Measurements from ENCODE around the gene MCF2L2.

Gene MCF2L2

DNA sequence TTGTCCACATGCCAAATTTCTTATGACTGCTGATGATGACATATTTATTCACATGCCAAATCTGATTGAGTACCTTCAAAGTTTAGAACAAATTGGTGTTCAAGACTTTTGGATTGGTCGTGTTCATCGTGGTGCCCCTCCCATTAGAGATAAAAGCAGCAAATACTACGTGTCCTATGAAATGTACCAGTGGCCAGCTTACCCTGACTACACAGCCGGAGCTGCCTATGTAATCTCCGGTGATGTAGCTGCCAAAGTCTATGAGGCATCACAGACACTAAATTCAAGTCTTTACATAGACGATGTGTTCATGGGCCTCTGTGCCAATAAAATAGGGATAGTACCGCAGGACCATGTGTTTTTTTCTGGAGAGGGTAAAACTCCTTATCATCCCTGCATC lies 158.1 kb downstream of the MCF2L2 start:
- no peak for FAIRE-seq
- no peak for TF ChIP-seq POLR2A (IDR thresholded peaks at IDR 0.05; ENCODE audit: low read depth, low read length)
- no peak for TF ChIP-seq TAF1 (IDR thresholded peaks at IDR 0.05; ENCODE audit: borderline replicate concordance, low read depth, low read length)
- TF ChIP-seq POLR2AphosphoS5 (IDR thresholded peaks at IDR 0.05; ENCODE audit: low read depth, low read length), result no peak

GRCh38 chr3:183269345-183269744 lies 159.1 kb downstream of the MCF2L2 start:
- no peak for FAIRE-seq
- TF ChIP-seq POLR2A (IDR thresholded peaks at IDR 0.05; ENCODE audit: low read depth, low read length) (no peak), POLR2AphosphoS5 (IDR thresholded peaks at IDR 0.05; ENCODE audit: low read depth, low read length) (no peak), TAF1 (IDR thresholded peaks at IDR 0.05; ENCODE audit: borderline replicate concordance, low read depth, low read length) (no peak)
- DNase-seq (ENCODE audit: insufficient read length), result no peak

More for the DNA sequence above, 158.1 kb downstream of the MCF2L2 start:
- DNase-seq (ENCODE audit: insufficient read length), result no peak

DNA sequence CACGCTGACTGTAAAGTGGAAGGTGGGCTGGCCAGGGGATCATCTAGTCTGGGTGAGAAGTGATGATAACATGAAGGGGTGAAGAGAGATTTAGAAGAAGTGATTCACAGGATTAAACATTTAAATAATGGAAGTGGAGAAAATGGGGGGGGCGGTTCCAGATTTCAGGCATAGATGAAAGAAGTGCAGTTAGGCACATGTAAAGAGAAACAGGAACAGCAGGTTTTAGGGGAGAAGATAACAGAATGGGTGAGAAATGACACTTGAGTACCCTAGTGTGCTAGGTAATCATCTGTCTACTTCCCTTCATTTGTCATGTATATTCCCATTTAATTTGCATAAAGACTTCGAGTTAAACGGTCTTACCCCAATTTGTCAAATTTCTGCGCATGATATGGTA lies 160.1 kb downstream of the MCF2L2 start:
- FAIRE-seq (no peak), DNase-seq (ENCODE audit: insufficient read length) (no peak)
- TF ChIP-seq POLR2A (IDR thresholded peaks at IDR 0.05; ENCODE audit: low read depth, low read length) (no peak), TAF1 (IDR thresholded peaks at IDR 0.05; ENCODE audit: borderline replicate concordance, low read depth, low read length) (no peak), POLR2AphosphoS5 (IDR thresholded peaks at IDR 0.05; ENCODE audit: low read depth, low read length) (no peak)

GRCh38 chr3:183267140-183267539 lies 161.3 kb downstream of the MCF2L2 start:
- FAIRE-seq, result no peak
- TF ChIP-seq POLR2AphosphoS5 (IDR thresholded peaks at IDR 0.05; ENCODE audit: low read depth, low read length) (no peak), POLR2A (IDR thresholded peaks at IDR 0.05; ENCODE audit: low read depth, low read length) (no peak), TAF1 (IDR thresholded peaks at IDR 0.05; ENCODE audit: borderline replicate concordance, low read depth, low read length) (no peak)

GRCh38 chr3:183266454-183266853 lies 162.0 kb downstream of the MCF2L2 start:
- DNase-seq (ENCODE audit: insufficient read length), result no peak
- no peak for TF ChIP-seq TAF1 (IDR thresholded peaks at IDR 0.05; ENCODE audit: borderline replicate concordance, low read depth, low read length)
- TF ChIP-seq POLR2AphosphoS5 (IDR thresholded peaks at IDR 0.05; ENCODE audit: low read depth, low read length), result no peak
- no peak for TF ChIP-seq POLR2A (IDR thresholded peaks at IDR 0.05; ENCODE audit: low read depth, low read length)
- no peak for FAIRE-seq

More at GRCh38 chr3:183267140-183267539, 161.3 kb downstream of the MCF2L2 start:
- no peak for DNase-seq (ENCODE audit: insufficient read length)

DNA sequence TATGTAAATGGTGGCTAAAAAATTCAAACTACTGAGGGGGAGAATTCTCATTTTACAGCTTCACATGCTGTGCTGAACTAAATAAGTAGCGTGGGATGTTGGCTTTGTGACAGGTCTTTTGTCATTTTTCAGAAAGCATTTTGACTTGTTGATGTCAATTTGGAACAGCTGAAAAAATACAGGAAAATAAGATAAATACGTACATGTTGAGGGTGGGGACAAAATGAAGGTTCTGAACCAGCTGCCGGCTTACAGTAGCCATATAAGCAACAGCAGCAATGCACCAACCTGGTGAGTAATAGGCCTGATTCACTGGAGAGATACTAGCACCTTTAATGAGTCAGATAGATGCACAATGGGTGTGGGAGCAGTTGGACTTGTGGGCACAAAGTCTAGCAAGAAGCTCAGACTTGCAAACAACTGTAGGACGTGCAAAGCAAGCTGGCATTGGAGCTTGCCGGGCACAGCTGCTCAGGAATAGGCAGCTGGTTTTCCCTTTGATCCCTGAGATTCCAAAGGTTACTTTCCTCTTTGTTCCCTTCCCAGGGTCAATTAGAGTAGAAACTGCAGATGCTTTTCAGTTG lies 162.5 kb downstream of the MCF2L2 start:
- FAIRE-seq (no peak), DNase-seq (ENCODE audit: insufficient read length) (no peak)

GRCh38 chr3:183265157-183265642 lies 163.2 kb downstream of the MCF2L2 start:
- DNase-seq (ENCODE audit: insufficient read length), result no peak
- FAIRE-seq, result no peak
- TF ChIP-seq TAF1 (IDR thresholded peaks at IDR 0.05; ENCODE audit: borderline replicate concordance, low read depth, low read length) (no peak), POLR2A (IDR thresholded peaks at IDR 0.05; ENCODE audit: low read depth, low read length) (no peak), POLR2AphosphoS5 (IDR thresholded peaks at IDR 0.05; ENCODE audit: low read depth, low read length) (no peak)

More for the DNA sequence above, 162.5 kb downstream of the MCF2L2 start:
- no peak for TF ChIP-seq POLR2AphosphoS5 (IDR thresholded peaks at IDR 0.05; ENCODE audit: low read depth, low read length)
- no peak for TF ChIP-seq TAF1 (IDR thresholded peaks at IDR 0.05; ENCODE audit: borderline replicate concordance, low read depth, low read length)
- TF ChIP-seq POLR2A (IDR thresholded peaks at IDR 0.05; ENCODE audit: low read depth, low read length), result no peak

DNA sequence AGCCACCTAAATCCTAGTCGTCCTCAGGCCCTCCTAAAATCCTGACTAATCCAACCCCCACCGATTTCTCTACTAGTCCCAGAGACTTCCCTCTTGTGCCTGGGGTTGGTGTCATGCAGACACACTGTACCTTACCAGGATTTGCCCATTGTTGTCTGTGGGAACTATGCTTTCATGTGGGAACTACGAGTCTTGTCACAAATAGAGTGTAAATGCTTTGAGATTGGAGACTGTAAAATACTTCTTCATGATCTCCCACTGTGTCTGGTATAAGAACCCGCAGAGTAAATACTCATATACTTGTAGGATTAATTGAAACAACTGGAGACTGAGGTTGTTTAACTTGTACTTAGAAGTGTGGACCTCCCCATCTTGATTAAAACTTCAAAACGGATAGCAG lies 164.2 kb downstream of the MCF2L2 start:
- TF ChIP-seq POLR2A (IDR thresholded peaks at IDR 0.05; ENCODE audit: low read depth, low read length) (no peak), POLR2AphosphoS5 (IDR thresholded peaks at IDR 0.05; ENCODE audit: low read depth, low read length) (no peak), TAF1 (IDR thresholded peaks at IDR 0.05; ENCODE audit: borderline replicate concordance, low read depth, low read length) (no peak)
- DNase-seq (ENCODE audit: insufficient read length) (no peak), FAIRE-seq (no peak)

DNA sequence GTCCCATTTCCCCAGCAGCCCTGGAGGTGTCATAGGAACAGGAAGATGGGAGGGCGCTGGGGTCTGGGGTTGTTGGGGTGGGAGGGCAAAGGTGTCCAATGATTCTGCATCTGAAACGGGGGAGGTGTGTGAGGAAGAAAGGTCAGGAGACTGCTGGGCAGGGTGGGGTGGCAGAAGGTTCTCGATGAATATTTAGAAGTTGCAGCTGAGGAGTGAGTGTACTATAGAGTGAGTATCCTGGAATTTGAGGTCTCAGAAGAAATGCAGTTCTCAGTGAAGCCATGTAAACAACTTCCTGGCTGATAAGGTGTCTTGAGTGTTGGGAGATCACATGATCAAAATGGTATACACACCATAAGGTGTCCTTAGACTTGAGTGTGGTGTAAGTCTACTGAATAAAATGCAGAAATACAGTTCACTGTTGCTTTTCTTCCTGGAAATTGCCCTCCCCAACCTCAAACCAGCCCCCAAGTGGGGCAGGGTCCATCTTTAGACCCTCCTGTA lies 165.5 kb downstream of the MCF2L2 start:
- no peak for FAIRE-seq
- DNase-seq (ENCODE audit: insufficient read length), result no peak
- no peak for TF ChIP-seq POLR2AphosphoS5 (IDR thresholded peaks at IDR 0.05; ENCODE audit: low read depth, low read length)
- no peak for TF ChIP-seq TAF1 (IDR thresholded peaks at IDR 0.05; ENCODE audit: borderline replicate concordance, low read depth, low read length)
- no peak for TF ChIP-seq POLR2A (IDR thresholded peaks at IDR 0.05; ENCODE audit: low read depth, low read length)

DNA sequence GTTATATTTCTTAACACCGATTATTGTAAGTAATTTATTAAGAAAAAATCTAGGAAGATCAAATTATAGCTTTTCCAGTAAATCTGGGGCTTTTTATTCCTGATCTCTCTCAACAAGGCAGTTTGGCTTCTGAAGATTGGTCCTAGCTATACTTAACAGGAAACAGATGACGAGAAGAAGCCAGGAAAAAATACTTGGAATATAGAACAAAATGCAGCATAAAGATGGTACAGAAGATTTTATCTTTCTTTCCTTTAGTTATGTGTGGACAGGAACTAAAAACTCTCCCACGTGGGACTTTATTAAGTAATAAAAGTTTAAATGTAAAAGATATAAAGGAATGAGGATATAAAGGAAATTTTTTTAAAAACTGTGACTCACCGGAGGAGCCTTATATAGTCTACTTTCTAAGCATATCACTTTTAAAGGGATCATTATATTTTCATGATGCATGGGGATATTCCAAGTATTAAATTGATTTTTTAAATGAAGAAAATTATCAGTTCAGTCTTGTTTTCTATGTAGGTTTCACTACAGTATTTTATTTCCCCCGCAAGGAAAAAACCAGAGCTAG lies 167.2 kb downstream of the MCF2L2 start:
- FAIRE-seq, result no peak
- DNase-seq (ENCODE audit: insufficient read length), result no peak

GRCh38 chr3:183260167-183260904 lies 168.1 kb downstream of the MCF2L2 start:
- DNase-seq (ENCODE audit: insufficient read length), result no peak
- TF ChIP-seq POLR2AphosphoS5 (IDR thresholded peaks at IDR 0.05; ENCODE audit: low read depth, low read length) (no peak), TAF1 (IDR thresholded peaks at IDR 0.05; ENCODE audit: borderline replicate concordance, low read depth, low read length) (no peak), POLR2A (IDR thresholded peaks at IDR 0.05; ENCODE audit: low read depth, low read length) (no peak)
- FAIRE-seq, result no peak

More for the DNA sequence above, 167.2 kb downstream of the MCF2L2 start:
- TF ChIP-seq POLR2AphosphoS5 (IDR thresholded peaks at IDR 0.05; ENCODE audit: low read depth, low read length) (no peak), TAF1 (IDR thresholded peaks at IDR 0.05; ENCODE audit: borderline replicate concordance, low read depth, low read length) (no peak), POLR2A (IDR thresholded peaks at IDR 0.05; ENCODE audit: low read depth, low read length) (no peak)
